DOHH2 (cell line): ENCODE measurements around the gene SLC44A1.

Experiments used
- H3F3A ChIP-seq: fragments of 200-600 bp; sonication (generic), shearing (Covaris generic); 2 replicates; pipeline ENCODE4 v1.6.0; 2016; ENCODE audit warnings: antibody characterized with exemption, mild to moderate bottlenecking; ENCODE audit not compliant: control insufficient read depth, insufficient read depth
- H3K27ac ChIP-seq: fragments of 200-600 bp; sonication (generic); 2 replicates; pipeline ENCODE4 v1.5.1; 2014; ENCODE audit warnings: low read depth, mild to moderate bottlenecking, low read length, moderate library complexity
- H3K27me3 ChIP-seq: fragments of 200-600 bp; sonication (generic); 2 replicates; pipeline ENCODE4 v1.6.1; 2014; ENCODE audit warnings: mild to moderate bottlenecking, low read length, mixed read lengths; ENCODE audit not compliant: control insufficient read depth
- H3K36me3 ChIP-seq: fragments of 200-600 bp; sonication (generic); 2 replicates; pipeline ENCODE4 v1.6.1; 2014; ENCODE audit warnings: mild to moderate bottlenecking, low read length, moderate library complexity, mixed read lengths; ENCODE audit not compliant: control insufficient read depth
- H3K4me1 ChIP-seq: fragments of 200-600 bp; sonication (generic); 2 replicates; pipeline ENCODE4 v1.6.1; 2014; ENCODE audit warnings: mild to moderate bottlenecking, low read length, mixed read lengths; ENCODE audit not compliant: control insufficient read depth
- H3K4me2 ChIP-seq: fragments of 200-600 bp; sonication (generic); 2 replicates; pipeline ENCODE4 v1.6.0; 2014; ENCODE audit warnings: mild to moderate bottlenecking, low read length, moderate library complexity
- H3K4me3 ChIP-seq: fragments of 200-600 bp; sonication (generic); 2 replicates; pipeline ENCODE4 v1.5.1; 2014; ENCODE audit warnings: mild to moderate bottlenecking, low read length, mixed read lengths
- H3K79me2 ChIP-seq: fragments of 200-600 bp; sonication (generic); 2 replicates; pipeline ENCODE4 v1.6.1; 2014; ENCODE audit warnings: mild to moderate bottlenecking, low read length, mixed read lengths; ENCODE audit not compliant: control insufficient read depth
- H3K9me2 ChIP-seq: fragments of 200-600 bp; sonication (generic); replicated peaks from 2 replicates; pipeline ENCODE4 v1.6.1; 2014; ENCODE audit warnings: mild to moderate bottlenecking, low read length, mixed read lengths; ENCODE audit not compliant: control insufficient read depth
- H3K9me3 ChIP-seq: fragments of 200-600 bp; sonication (generic); 2 replicates; pipeline ENCODE4 v1.6.1; 2014; ENCODE audit warnings: antibody characterized with exemption, low read length, mixed read lengths; ENCODE audit not compliant: control insufficient read depth, insufficient read depth
- H4K20me1 ChIP-seq: fragments of 200-600 bp; sonication (generic); 2 replicates; pipeline ENCODE4 v1.6.0; 2014; ENCODE audit warnings: low read depth, mild to moderate bottlenecking, antibody characterized with exemption, low read length, moderate library complexity; ENCODE audit not compliant: control insufficient read depth, insufficient read depth
- EZH2phosphoT487 ChIP-seq: fragments of 200-600 bp; sonication (generic); IDR thresholded peaks from 2 replicates; pipeline ENCODE4 v1.6.1; 2017; ENCODE audit warnings: borderline replicate concordance, mild to moderate bottlenecking, antibody characterized with exemption, low read length, moderate library complexity, mixed read lengths
- TF ChIP-seq, protein P1 (sequence below): fragments of 200-600 bp; sonication (generic); IDR thresholded peaks from one replicate; pipeline ENCODE4 v1.5.1; 2014; ENCODE audit warnings: antibody characterized with exemption, mild to moderate bottlenecking, low read depth, low read length; ENCODE audit not compliant: poor library complexity, severe bottlenecking

SLC44A1 gene

DNA sequence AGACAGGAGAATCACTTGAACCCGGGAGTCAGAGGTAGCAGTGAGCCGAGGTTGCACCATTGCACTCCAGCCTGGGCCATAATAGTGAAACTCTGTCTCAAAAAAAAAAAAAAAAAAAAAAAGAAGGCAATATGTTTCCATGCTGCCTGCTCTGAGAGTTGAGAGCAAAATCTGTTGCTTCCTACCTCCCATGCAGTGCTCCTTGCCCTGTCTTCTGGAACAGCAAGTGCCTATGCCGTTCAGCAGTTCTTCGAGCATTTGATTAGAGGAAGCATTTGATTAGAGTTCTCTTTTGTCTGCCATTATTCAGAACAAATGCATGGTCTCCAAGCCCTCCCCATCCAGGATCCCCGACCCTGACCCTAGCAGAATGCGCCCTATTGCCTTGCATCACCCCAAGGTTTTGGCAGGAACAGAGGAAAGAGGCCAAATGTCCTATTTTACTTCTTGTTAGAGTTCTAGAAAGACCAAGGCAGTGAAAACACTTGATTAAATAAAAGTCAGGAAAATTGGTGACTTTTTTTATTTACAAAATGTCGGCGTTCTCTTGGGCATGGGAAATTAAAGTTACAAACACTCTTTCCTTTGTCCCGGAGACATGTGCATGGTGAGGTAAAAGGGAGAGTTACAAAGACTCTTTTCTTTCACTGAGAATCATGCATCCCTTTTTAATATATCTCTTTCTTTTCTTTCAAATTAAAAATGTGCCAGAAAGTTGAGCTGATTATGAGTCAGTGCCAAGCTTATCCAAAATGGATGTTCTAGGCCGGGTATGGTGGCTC is 175.6 kb downstream of the SLC44A1 start:
- no peak overlapping the region for H3K4me2 ChIP-seq
- no peaks in the 10 kb centered on the region for H3K79me2 ChIP-seq
- no peaks in the 10 kb centered on the region for H3K9me2 ChIP-seq
- no peak overlapping the region for H3K4me3 ChIP-seq
- no peak overlapping the region for H3K27ac ChIP-seq
- H3F3A ChIP-seq: no peaks in the 10 kb centered on the region
- TF ChIP-seq, protein P1, sequence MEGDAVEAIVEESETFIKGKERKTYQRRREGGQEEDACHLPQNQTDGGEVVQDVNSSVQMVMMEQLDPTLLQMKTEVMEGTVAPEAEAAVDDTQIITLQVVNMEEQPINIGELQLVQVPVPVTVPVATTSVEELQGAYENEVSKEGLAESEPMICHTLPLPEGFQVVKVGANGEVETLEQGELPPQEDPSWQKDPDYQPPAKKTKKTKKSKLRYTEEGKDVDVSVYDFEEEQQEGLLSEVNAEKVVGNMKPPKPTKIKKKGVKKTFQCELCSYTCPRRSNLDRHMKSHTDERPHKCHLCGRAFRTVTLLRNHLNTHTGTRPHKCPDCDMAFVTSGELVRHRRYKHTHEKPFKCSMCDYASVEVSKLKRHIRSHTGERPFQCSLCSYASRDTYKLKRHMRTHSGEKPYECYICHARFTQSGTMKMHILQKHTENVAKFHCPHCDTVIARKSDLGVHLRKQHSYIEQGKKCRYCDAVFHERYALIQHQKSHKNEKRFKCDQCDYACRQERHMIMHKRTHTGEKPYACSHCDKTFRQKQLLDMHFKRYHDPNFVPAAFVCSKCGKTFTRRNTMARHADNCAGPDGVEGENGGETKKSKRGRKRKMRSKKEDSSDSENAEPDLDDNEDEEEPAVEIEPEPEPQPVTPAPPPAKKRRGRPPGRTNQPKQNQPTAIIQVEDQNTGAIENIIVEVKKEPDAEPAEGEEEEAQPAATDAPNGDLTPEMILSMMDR: no peak
- H3K27me3 ChIP-seq: no peaks in the 10 kb centered on the region
- H3K4me1 ChIP-seq: 0 out of 2 replicates have a peak, but pooled peaks cover 3% of the 10 kb centered on the region
- H3K36me3 ChIP-seq: no peaks in the 10 kb centered on the region
- no peaks in the 10 kb centered on the region for H3K9me3 ChIP-seq
- no peaks in the 10 kb centered on the region for H4K20me1 ChIP-seq

DNA sequence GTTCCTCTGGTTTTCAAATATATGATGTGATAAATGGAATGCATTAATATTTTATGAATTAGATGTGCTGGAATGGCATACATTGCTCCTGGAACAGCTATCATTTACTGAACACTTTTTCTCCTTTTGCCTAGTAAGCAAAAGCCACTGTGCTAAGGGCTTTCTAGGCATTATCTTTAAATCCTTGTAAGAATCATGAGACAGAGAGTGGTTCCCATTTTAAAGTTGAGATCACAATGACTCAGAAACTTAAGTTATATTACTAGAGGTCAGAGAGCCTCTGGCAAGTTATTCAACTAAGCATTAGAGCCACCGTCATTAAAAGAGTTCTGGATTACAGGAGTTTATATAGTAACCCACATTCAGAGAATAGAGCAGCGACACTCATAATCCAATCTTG is 176.7 kb downstream of the SLC44A1 start:
- H3K4me1 ChIP-seq: no peaks in the 10 kb centered on the region
- TF ChIP-seq EZH2phosphoT487: no peak
- TF ChIP-seq, protein P1: no peak
- no peaks in the 10 kb centered on the region for H3K9me3 ChIP-seq
- H3K27ac ChIP-seq: no peak overlapping the region
- no peaks in the 10 kb centered on the region for H3K9me2 ChIP-seq
- H4K20me1 ChIP-seq: no peaks in the 10 kb centered on the region
- H3K27me3 ChIP-seq: no peaks in the 10 kb centered on the region
- H3K4me2 ChIP-seq: no peak overlapping the region
- no peaks in the 10 kb centered on the region for H3K36me3 ChIP-seq
- H3K79me2 ChIP-seq: no peaks in the 10 kb centered on the region
- no peak overlapping the region for H3K4me3 ChIP-seq
- no peaks in the 10 kb centered on the region for H3F3A ChIP-seq

DNA sequence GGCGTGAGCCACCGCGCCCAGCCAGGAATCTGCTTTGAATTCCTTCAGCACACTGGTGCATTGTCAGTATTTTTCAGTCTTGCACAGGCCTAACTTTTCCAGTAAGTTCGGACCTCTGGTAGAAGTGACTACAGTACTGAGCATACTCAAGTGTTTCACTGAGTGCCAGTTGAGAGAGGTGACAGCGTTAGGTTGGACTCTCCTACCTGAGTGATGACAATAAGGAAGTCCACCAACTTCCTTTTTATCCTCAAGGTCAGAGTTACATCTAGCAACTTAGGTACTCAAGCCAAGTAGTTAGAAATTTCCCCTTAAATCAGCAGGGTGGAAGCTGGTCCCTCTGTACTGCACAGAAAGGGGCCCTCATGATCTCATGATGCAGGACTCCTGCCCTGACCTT is 177.4 kb downstream of the SLC44A1 start:
- Histone ChIP-seq H3K4me1 (no peaks in the 10 kb centered on the region), H3K9me3 (no peaks in the 10 kb centered on the region), H3K4me2 (no peak overlapping the region), H3K27ac (no peak overlapping the region), H3F3A (no peaks in the 10 kb centered on the region), H3K27me3 (no peaks in the 10 kb centered on the region), H4K20me1 (no peaks in the 10 kb centered on the region), H3K4me3 (no peak overlapping the region), H3K36me3 (no peaks in the 10 kb centered on the region), H3K9me2 (no peaks in the 10 kb centered on the region), H3K79me2 (no peaks in the 10 kb centered on the region)
- TF ChIP-seq, protein P1: no peak
- TF ChIP-seq EZH2phosphoT487: no peak
